ENCODE data around the gene SLC17A4.
"Not testable (repeated sequence)": the region's sequence is repeated elsewhere in the genome, so short reads cannot be mapped to it uniquely, and the experiment has no call there.

SLC17A4 gene

GRCh38 chr6:25754535-25754934, at the start of gene SLC17A4:
Gene SLC17A4 (plus strand): TSS chr6:25754742. CDS start chr6:25761963, 7,221 bp downstream.
- no peak for DNase-seq

GRCh38 chr6:25706314-25707014, 48.1 kb upstream of the SLC17A4 start:
- DNase-seq, result peak in 16 of 51 donors; percentile 2 to 18 (median 7)

- DNase-seq, result no peak
These were observed 44.8 kb upstream of the SLC17A4 start for GRCh38 chr6:25709761-25710160.

GRCh38 chr6:25710287-25710686, 44.3 kb upstream of the SLC17A4 start:
- no peak for DNase-seq

- DNase-seq, result no peak
These were observed 40.7 kb upstream of the SLC17A4 start for GRCh38 chr6:25713824-25714223.

GRCh38 chr6:25714765-25715164, 39.8 kb upstream of the SLC17A4 start:
- no peak for DNase-seq

GRCh38 chr6:25715794-25716193, 38.7 kb upstream of the SLC17A4 start:
- no peak for DNase-seq

GRCh38 chr6:25717866-25718740, 36.4 kb upstream of the SLC17A4 start:
- peak in 1 of 51 donors; percentile 12 for DNase-seq

- DNase-seq, result no peak
These were observed 28.2 kb upstream of the SLC17A4 start for GRCh38 chr6:25726122-25726911.

GRCh38 chr6:25727028-25727427, 27.5 kb upstream of the SLC17A4 start:
- DNase-seq, result no peak

GRCh38 chr6:25730907-25731306, 23.6 kb upstream of the SLC17A4 start:
- no peak for DNase-seq

- DNase-seq, result no peak
These were observed 22.8 kb upstream of the SLC17A4 start for GRCh38 chr6:25731721-25732120.

GRCh38 chr6:25732468-25733198, 21.9 kb upstream of the SLC17A4 start:
- no peak for DNase-seq

- DNase-seq, result no peak
These were observed 19.3 kb upstream of the SLC17A4 start for GRCh38 chr6:25735261-25735660.

GRCh38 chr6:25743868-25744267, 10.7 kb upstream of the SLC17A4 start:
- DNase-seq, result no peak

GRCh38 chr6:25745836-25746235, 8.7 kb upstream of the SLC17A4 start:
- no peak for DNase-seq

GRCh38 chr6:25746968-25747367, 7.6 kb upstream of the SLC17A4 start:
- no peak for DNase-seq

- no peak for DNase-seq
These were observed 7.1 kb upstream of the SLC17A4 start for GRCh38 chr6:25747477-25747876.

GRCh38 chr6:25748049-25748448, 6.5 kb upstream of the SLC17A4 start:
- DNase-seq, result no peak

- not testable (repeated sequence) for DNase-seq
These were observed 5.7 kb upstream of the SLC17A4 start for GRCh38 chr6:25748601-25749517.
